WERI-Rb-1 (cell line): Measurements from ENCODE around the gene GRAP2.

Experiments
- DNase-seq: peaks from one replicate; pipeline ENCODE4 v3.0.0-alpha.2; 2020
- H3K27ac ChIP-seq: fragments of 250-450 bp; sonication (Bioruptor Pico); 2 replicates; pipeline ENCODE4 v1.5.1; 2020; ENCODE audit warnings: mild to moderate bottlenecking, moderate library complexity
- H3K27me3 ChIP-seq: fragments of 250-450 bp; sonication (Bioruptor Pico); 2 replicates; pipeline ENCODE4 v1.5.1; 2021; ENCODE audit warnings: mild to moderate bottlenecking, low read depth, moderate library complexity; ENCODE audit not compliant: insufficient read depth, severe bottlenecking
- H3K36me3 ChIP-seq: fragments of 250-450 bp; sonication (Bioruptor Pico); 2 replicates; pipeline ENCODE4 v1.5.1; 2020; ENCODE audit warnings: mild to moderate bottlenecking, moderate library complexity
- H3K4me3 ChIP-seq: 2 replicates; pipeline ENCODE4 v1.5.1; 2011; ENCODE audit warnings: low read depth, mild to moderate bottlenecking, control low read depth, low read length
- H3K9me3 ChIP-seq: fragments of 250-450 bp; sonication (Bioruptor Pico); 2 replicates; pipeline ENCODE4 v1.5.1; 2021; ENCODE audit warnings: mild to moderate bottlenecking, moderate library complexity; ENCODE audit not compliant: severe bottlenecking
- TF ChIP-seq, protein P1 (sequence below): IDR thresholded peaks from 2 replicates; pipeline ENCODE4 v1.5.1; 2011; ENCODE audit warnings: low read depth, mild to moderate bottlenecking, control low read depth, inconsistent platforms, low read length

GRAP2 gene

DNA sequence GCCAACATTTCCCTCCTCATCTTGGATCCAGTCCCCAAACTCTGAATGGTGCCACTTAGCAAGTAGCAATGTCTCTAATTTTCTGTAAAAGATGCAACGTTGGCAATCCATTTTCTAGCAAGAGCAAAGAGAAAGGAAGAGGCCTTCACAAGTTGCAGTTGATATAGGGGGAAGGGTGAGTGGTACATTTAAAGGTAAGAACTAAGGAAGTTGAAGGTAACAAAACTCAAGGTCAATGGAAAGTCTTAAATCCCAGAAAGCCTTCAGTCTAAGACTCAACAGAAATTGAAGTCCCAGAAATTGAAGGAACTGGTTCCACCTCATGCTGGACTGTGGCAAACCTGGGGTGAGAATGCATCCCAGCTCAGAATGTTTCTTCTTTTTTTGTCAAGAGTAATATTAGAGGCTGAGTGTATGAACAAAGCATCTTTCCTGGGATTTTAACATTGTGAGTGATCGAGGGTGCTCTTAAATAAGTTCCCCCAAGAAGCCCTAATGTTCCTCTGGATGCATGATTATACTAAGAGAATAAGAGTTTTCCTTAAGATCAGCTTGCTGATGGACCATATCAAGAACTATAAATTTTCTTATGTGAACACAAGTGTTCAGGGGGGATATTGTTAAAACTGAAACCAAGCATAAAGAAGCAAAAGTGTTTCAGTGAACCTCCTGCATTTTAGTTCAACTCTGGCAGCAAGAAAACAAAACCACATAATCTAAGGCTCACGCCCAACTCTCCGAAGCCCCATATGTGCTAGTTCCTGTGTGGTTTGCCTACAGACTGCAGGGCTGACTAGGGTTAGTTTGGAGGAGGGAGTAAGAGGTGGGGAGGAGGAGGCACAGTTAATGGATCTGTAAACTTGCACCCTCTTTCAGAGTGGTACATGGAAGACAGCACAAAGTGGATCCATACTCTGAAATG lies at the start of gene GRAP2:
Gene GRAP2, plus strand, starts transcription at position 779 of the 922 bp plus-strand sequence. CDS start 46,023 bp downstream, outside the sequence.
- no peaks in the 10 kb centered on the region for H3K9me3 ChIP-seq
- TF ChIP-seq, protein P1, sequence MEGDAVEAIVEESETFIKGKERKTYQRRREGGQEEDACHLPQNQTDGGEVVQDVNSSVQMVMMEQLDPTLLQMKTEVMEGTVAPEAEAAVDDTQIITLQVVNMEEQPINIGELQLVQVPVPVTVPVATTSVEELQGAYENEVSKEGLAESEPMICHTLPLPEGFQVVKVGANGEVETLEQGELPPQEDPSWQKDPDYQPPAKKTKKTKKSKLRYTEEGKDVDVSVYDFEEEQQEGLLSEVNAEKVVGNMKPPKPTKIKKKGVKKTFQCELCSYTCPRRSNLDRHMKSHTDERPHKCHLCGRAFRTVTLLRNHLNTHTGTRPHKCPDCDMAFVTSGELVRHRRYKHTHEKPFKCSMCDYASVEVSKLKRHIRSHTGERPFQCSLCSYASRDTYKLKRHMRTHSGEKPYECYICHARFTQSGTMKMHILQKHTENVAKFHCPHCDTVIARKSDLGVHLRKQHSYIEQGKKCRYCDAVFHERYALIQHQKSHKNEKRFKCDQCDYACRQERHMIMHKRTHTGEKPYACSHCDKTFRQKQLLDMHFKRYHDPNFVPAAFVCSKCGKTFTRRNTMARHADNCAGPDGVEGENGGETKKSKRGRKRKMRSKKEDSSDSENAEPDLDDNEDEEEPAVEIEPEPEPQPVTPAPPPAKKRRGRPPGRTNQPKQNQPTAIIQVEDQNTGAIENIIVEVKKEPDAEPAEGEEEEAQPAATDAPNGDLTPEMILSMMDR, result no peak
- no peak within 1 kb of the TSS for H3K27ac ChIP-seq
- no peak within 1 kb of the TSS for H3K4me3 ChIP-seq
- no peak for DNase-seq
- H3K36me3 ChIP-seq, result no peaks in the 10 kb centered on the region
- no peaks in the 10 kb centered on the region for H3K27me3 ChIP-seq

DNA sequence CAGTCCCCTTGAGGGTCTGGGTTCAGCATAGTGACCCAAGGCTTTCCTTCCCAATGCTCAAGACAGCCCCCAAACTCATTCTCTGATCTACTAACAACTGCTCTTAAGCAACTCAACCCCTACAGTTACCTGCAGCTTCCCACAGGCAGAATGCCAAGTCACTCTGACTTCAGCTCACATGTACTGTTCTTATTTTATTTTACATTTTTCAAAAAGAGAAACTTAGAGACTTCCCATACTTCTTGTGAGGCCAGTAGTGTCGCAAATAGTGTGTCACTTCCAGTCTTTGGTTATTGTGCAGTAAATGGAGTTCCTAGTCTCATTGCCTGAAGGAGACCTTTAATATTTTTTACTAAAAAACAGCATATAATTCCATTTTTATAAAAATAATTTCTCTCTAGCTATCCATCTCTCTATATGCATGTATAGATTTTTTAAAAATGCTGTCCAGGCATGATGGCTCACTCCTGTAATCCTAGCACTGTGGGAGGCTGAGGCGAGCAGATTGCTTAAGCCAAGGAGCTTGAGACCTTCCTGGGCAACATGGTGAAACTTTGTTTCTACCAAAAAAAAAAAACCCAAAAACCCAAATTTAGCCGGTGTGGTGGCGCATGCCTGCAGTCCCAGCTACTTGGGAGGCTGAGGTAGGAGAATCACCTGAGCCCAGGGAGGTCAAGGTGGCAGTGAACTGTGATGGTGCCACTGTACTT lies 49.1 kb upstream of the GRAP2 start:
- Histone ChIP-seq H3K36me3 (no peaks in the 10 kb centered on the region), H3K27me3 (no peaks in the 10 kb centered on the region), H3K9me3 (no peaks in the 10 kb centered on the region), H3K4me3 (no peak overlapping the region), H3K27ac (no peak overlapping the region)
- TF ChIP-seq, protein P1, result no peak
- DNase-seq, result no peak

DNA sequence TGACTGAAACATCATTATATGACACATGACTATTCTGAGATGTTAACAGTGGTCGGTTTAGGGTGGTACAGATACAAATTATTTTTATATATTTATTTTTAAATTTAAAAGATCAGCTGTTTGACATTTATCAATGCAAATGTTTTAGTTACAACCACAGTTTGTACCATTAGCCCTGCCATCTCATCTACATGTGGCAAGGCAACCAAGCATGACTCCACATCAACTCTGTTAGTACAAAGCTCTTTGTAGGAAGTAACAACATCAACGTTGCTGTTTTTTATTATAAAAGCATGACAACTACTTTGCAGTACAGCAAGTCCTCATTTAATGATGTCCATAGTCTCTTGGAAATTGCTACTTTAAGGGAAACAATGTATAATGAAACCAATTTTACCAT lies 48.1 kb upstream of the GRAP2 start:
- H3K9me3 ChIP-seq, result no peaks in the 10 kb centered on the region
- no peak for DNase-seq
- no peak overlapping the region for H3K27ac ChIP-seq
- TF ChIP-seq, protein P1, result no peak
- no peaks in the 10 kb centered on the region for H3K27me3 ChIP-seq
- no peak overlapping the region for H3K4me3 ChIP-seq
- H3K36me3 ChIP-seq, result no peaks in the 10 kb centered on the region

DNA sequence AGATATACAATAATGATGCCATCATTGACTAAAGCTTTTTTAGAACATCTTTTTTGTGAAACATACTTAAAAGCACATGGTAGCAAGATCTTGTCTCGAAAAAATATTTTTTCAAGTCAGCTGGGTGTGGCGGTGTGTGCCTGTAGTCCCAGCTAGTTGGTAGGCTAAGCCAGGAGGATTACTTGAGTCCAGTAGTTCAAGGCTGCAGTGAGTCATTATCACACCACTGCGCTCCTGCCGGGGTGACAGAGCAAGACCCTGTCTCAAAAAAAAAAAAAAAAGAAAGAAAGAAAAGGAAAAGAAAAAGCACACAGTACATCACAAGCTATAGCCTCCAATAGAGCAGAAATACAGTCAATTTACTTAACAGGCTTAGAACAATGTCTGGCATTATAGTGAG lies 44.3 kb upstream of the GRAP2 start:
- H3K27me3 ChIP-seq, result no peaks in the 10 kb centered on the region
- no peaks in the 10 kb centered on the region for H3K36me3 ChIP-seq
- no peak for DNase-seq
- H3K27ac ChIP-seq, result no peak overlapping the region
- TF ChIP-seq, protein P1, result no peak
- no peaks in the 10 kb centered on the region for H3K9me3 ChIP-seq
- H3K4me3 ChIP-seq, result no peak overlapping the region

DNA sequence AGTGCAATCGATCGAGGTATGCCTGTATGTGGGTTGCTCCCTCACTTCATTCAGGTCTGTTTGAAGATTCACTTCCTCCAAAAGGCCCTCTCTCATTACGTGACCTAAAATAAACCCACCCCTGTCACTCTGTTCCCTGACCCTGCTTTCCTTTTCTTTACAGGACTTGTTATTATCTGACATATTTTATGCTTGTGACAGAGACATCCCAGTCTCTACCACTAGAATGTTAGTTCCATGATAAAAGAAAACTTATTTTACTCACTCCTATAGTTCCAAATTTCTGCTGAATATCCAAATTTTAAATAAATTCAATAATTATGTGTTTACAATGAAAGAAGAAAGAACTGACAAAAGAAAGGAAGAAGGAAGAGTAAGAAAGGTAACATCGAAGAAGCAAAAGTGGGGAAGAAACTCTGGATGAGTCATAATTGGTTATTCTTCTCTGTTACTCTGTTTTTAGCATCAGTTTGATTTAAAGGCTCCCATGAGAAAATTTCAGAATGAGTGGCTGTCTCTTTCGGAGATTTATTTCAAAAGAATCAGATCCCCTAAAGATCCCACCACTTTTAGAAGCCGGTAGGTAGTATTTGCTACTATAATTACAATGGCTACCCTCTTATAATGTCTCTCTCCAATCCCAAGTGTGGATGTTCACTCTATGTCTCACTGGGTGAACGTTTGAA lies 40.8 kb upstream of the GRAP2 start:
- H3K27ac ChIP-seq, result no peak overlapping the region
- no peak for DNase-seq
- TF ChIP-seq, protein P1, result no peak
- no peaks in the 10 kb centered on the region for H3K27me3 ChIP-seq
- H3K36me3 ChIP-seq, result no peaks in the 10 kb centered on the region
- H3K9me3 ChIP-seq, result no peaks in the 10 kb centered on the region
- H3K4me3 ChIP-seq, result no peak overlapping the region
